Mucosa of descending colon (tissue), 3 donors: Measurements from ENCODE around the gene ACO1. TPM values are rescaled to one million over a fixed set of nuclear protein-coding genes. Genes with fewer than 3 reads are reported as not detected.

Experiments
- ATAC-seq: fragments of 200-7000 bp; cut with Tn5 transposase; one replicate; pipeline ENCODE4 v1.9.1; 2020; ENCODE audit warnings: mild to moderate bottlenecking, moderate library complexity
- DNase-seq, 3 donors: peaks; one replicate each; pipeline ENCODE4 v3.0.0-alpha.2; 2020
- H3K36me3 ChIP-seq: fragments of 200-600 bp; one replicate; pipeline ENCODE4 v1.8.0; 2021; ENCODE audit warnings: low read depth, mild to moderate bottlenecking
- H3K4me1 ChIP-seq: fragments of 200-600 bp; one replicate; pipeline ENCODE4 v1.8.0; 2021; ENCODE audit warnings: low read depth, mild to moderate bottlenecking
- H3K4me3 ChIP-seq: fragments of 200-600 bp; one replicate; pipeline ENCODE4 v1.8.0; 2021; ENCODE audit warnings: mild to moderate bottlenecking
- H3K9me3 ChIP-seq: fragments of 200-600 bp; one replicate; pipeline ENCODE4 v1.8.0; 2021; ENCODE audit warnings: mild to moderate bottlenecking
- intact Hi-C, 2 donors: fragments of 100-400 bp; cut with DNase I in 1 of 2; cut with micrococcal nuclease in 1 of 2; formaldehyde crosslinking; loops; one replicate each; pipeline versions ENCODE4 v1.11.0 to v1.11.1; 2022; cut with DNase I, micrococcal nuclease
- total RNA-seq, 3 donors: library from RNA; stranded (reverse); fragmentation: NEBNext Ultra II Directional in 2 of 3; extraction: Animal tissue kit (Norgen Biotek cat#: 25700) in 2 of 3; gene quantifications; one replicate each; pipeline versions ENCODE4 v1.2.1 to v1.2.4, GENCODE V29; 2021 to 2023
- TF ChIP-seq, protein P1 (sequence below): fragments of 200-600 bp; IDR thresholded peaks from one replicate; pipeline ENCODE4 v1.8.0; 2022; ENCODE audit warnings: antibody characterized with exemption, mild to moderate bottlenecking
- donor health status: DM: no; HTN: no; CAD: no; lungs with moderate emphysema.
- donor health status: DM: no; HTN: no; CAD: no.
- donor health status: DM: no; HTN: yes; CAD: no.

Gene ACO1
- total RNA-seq, 3 donors from 2014 or later: 30.9 to 50.4 (median 32.6) TPM

- ATAC-seq (no peak), DNase-seq (no peak)
- TF ChIP-seq, protein P1, sequence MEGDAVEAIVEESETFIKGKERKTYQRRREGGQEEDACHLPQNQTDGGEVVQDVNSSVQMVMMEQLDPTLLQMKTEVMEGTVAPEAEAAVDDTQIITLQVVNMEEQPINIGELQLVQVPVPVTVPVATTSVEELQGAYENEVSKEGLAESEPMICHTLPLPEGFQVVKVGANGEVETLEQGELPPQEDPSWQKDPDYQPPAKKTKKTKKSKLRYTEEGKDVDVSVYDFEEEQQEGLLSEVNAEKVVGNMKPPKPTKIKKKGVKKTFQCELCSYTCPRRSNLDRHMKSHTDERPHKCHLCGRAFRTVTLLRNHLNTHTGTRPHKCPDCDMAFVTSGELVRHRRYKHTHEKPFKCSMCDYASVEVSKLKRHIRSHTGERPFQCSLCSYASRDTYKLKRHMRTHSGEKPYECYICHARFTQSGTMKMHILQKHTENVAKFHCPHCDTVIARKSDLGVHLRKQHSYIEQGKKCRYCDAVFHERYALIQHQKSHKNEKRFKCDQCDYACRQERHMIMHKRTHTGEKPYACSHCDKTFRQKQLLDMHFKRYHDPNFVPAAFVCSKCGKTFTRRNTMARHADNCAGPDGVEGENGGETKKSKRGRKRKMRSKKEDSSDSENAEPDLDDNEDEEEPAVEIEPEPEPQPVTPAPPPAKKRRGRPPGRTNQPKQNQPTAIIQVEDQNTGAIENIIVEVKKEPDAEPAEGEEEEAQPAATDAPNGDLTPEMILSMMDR: no peak
- H3K9me3 ChIP-seq: no peaks in the 10 kb centered on the region
- H3K36me3 ChIP-seq: no peaks in the 10 kb centered on the region
- intact Hi-C loops: no loop called here
- no peaks in the 10 kb centered on the region for H3K4me1 ChIP-seq
- no peak overlapping the region for H3K4me3 ChIP-seq
Measured at GRCh38 chr9:32412440-32412839, 28.0 kb downstream of the ACO1 start.

- no peaks in the 10 kb centered on the region for H3K36me3 ChIP-seq
- DNase-seq (no peak), ATAC-seq (no peak)
- no peak overlapping the region for H3K4me3 ChIP-seq
- no peaks in the 10 kb centered on the region for H3K4me1 ChIP-seq
- H3K9me3 ChIP-seq: no peaks in the 10 kb centered on the region
- TF ChIP-seq, protein P1: no peak
- intact Hi-C loops: no loop called here
Measured at GRCh38 chr9:32413424-32413823, 29.0 kb downstream of the ACO1 start.

- intact Hi-C loops: no loop called here
- Histone ChIP-seq H3K4me1 (no peaks in the 10 kb centered on the region), H3K36me3 (no peaks in the 10 kb centered on the region), H3K4me3 (no peak overlapping the region), H3K9me3 (no peaks in the 10 kb centered on the region)
- TF ChIP-seq, protein P1: no peak
- ATAC-seq (no peak), DNase-seq (no peak)
Measured at GRCh38 chr9:32414856-32415255, 30.4 kb downstream of the ACO1 start.

GRCh38 chr9:32419921-32420320 is 35.5 kb downstream of the ACO1 start:
- no peak overlapping the region for H3K4me3 ChIP-seq
- TF ChIP-seq, protein P1: no peak
- H3K9me3 ChIP-seq: no peaks in the 10 kb centered on the region
- no peak for DNase-seq
- no peaks in the 10 kb centered on the region for H3K36me3 ChIP-seq
- H3K4me1 ChIP-seq: no peaks in the 10 kb centered on the region
- intact Hi-C loops: no loop called here
- ATAC-seq: no peak

DNA sequence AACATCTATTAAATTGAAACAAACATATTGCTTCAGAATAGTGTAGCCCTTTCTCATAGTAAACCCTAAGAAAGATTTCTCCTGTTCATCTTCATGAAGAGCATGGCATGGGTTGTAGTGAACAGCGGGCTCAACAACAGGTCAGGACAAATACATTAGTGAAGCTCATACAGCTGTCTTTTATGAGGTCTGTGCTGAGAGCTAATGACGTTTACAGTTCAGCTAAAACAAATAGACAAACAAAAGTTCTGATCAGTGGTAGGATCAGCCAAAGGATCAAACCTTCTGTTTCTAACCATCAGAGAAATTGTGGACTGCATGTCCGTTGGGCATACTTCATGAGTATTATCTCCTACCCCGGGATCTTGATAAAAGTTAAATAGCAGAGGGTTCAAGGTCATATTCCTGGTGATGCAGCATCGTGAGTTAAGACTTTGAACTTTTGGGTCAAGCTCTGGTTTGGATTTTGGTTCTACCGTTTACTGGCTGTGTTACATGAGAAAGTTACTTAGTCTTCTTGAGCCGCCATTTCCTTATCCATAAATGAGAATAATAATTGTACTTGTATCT is 37.9 kb downstream of the ACO1 start:
- TF ChIP-seq, protein P1: no peak
- intact Hi-C loops: no loop called here
- no peak for ATAC-seq
- DNase-seq: no peak
- H3K36me3 ChIP-seq: no peaks in the 10 kb centered on the region
- H3K9me3 ChIP-seq: no peaks in the 10 kb centered on the region
- H3K4me3 ChIP-seq: no peak overlapping the region
- peaks cover 5% of the 10 kb centered on the region for H3K4me1 ChIP-seq

DNA sequence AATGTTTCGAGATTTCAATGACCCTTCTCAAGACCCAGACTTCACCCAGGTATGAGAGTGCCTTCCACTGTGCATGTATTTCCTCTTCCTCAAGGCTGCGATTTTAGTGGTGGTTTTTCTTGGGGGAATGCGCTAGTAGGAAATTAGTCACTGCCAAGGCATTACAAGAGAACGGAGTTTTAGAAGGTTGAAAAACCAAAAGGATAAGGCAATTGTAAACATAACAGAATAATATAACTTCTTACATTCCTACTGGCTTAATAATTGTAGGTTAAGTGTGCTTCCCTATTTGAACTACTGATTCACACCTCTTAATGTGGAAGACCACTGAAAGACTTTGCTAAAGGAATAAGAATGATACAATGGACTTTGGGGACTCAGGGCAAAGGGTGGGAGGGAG is 38.9 kb downstream of the ACO1 start:
- DNase-seq (no peak), ATAC-seq (no peak)
- TF ChIP-seq, protein P1: no peak
- Histone ChIP-seq H3K4me3 (no peak overlapping the region), H3K4me1 (peaks cover 5% of the 10 kb centered on the region), H3K9me3 (no peaks in the 10 kb centered on the region), H3K36me3 (no peaks in the 10 kb centered on the region)
- intact Hi-C loops: no loop called here
